Ecto neural progenitor cell (in vitro differentiated cells): ENCODE measurements around the gene FBP2.

Experiments used
- DNase-seq: peaks from one replicate; pipeline ENCODE4 v3.0.0-alpha.2; 2018; ENCODE audit warnings: low spot score

Gene FBP2

DNA sequence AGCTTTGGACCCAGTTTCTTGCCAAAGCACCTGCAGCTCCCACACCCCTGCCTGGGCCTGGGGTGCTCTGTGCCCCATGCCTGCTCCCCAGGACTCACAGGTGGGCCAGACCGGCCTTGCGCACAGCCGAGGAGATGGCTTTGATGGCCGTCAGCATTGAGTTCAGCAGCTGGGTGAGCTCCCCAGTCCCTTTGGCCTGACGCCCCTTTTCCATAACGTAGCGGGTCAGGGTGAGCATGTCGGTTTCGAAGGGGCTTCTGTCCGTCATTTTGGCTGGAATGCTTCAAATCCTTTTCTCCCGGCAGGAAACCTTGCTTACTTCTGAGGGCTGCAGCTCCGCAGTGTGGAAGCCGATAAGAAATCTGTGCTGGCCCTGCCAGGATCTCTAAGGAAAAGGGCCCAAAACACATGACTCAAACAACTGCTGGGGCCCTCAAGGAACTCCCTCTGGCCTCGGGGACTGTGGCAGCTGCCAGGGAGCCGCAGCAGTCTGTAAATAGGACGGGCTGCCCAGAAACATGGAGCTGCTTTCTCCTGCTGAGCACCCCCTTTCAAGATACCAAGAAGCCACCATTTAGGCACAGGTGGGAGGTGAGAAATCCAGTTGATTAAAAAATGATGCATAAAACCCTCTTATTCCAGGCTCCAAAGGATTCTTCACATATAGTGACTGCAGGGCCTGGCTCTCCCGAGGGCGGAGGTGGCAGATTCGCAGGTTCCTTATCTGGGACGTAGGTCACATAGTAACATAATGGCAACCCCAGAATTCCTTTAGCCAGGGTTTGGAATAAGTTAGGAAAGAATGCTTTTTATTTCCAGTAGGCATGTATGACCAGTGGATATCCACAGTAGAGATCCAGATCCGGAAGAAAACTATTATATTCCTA lies at the start of gene FBP2:
TSS of gene FBP2 (minus strand) at position 366 of the 887 bp plus-strand sequence. CDS start at position 268, 98 bp downstream.
- peak; percentile 40 for DNase-seq

- no peak for DNase-seq
Observed at GRCh38 chr9:94643176-94643575, 49.6 kb upstream of the FBP2 start.

- no peak for DNase-seq
Observed at GRCh38 chr9:94642501-94642900, 48.9 kb upstream of the FBP2 start.

- DNase-seq: no peak
Observed at GRCh38 chr9:94639999-94640376, 46.4 kb upstream of the FBP2 start.

DNA sequence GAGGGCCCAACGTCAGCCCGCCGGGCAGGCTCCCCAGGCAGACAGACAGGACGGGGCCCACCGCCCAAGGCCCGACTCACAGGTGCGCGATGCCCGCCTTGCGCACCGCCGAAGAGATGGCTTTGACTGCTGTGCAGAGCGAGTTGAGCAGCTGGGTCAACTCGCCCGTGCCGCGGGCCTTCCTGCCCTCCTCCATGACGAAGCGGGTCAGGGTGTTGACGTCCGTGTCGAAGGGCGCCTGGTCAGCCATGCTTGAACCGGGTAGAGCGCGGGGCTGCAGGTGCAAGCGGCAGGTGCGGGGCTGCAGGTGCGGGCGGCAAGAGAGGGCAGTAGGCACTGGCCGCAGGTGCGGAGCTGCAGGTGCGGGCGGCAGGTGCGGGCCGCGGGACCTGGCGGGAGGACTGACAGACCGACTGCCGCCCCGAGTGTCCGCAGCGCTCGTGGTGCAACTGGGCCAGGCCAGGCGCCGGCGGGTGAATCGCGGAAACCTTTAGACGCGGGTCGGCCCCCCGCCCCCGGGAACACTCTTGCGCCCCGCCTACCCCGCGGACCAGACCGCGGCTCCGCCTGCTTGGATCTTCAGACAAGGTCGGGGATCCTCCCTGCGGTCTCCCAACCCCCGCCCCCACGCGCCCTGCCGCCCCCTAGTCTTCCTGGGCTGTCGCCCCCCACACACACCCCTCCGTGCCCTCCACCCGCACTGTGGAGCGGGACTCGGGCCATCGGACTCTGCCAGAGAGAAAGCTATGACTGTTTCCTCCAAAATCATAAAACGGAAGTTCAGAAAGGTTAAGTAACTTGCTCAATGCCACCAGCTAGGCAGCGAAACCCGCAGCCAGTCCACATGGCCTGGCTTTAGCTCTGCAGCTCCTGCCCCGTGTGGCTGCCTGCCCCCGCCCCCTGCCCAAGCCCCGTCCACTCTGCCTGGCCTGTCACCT lies 45.7 kb upstream of the FBP2 start, which contains the start of gene FBP1:
TSS of gene FBP1 (minus strand) at position 458 of the 938 bp plus-strand sequence. CDS start at position 250, 208 bp downstream.
- peak; percentile 69 for DNase-seq

- no peak for DNase-seq
Observed at GRCh38 chr9:94638335-94639060, 44.9 kb upstream of the FBP2 start.

DNA sequence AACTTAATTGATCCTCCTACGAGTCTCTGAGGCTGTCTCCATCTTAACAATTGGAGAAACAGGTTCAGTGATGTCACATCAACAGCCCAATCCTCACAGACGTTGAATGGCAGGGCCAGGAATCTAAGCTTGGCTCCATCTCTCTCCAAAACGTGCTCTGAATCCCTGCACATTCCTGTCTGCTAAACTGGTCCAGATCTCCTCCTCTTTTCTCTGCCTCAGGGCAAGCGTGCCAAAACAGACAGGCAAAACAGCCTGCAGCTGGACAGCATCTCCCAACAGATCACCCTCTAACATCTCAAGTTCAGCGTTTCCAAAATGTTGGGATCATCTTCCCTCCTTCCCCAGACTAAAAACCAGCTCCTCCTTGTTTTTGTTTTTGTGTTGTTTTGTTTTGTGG lies 39.1 kb upstream of the FBP2 start:
- no peak for DNase-seq

DNA sequence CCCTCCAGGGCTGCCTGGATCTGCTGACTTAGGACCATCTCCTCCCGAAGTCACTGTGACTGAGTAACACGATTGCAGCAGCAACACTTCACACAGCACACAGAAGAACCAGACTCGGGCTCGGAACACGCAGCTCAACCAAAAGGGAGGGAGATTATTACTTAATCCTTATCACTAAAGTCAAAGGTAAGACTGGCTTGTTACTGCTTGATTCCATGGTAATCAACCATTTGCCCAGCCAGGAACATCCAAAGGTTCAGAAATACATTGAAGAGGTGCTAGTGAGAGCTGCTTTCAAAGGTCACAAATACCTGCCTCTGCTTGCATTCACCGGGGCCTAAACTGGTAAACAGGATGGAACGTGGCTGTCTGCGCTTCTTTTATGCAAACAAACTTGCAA lies 38.0 kb upstream of the FBP2 start:
- DNase-seq: no peak

- DNase-seq: no peak
Observed at GRCh38 chr9:94630833-94631232, 37.2 kb upstream of the FBP2 start.

DNA sequence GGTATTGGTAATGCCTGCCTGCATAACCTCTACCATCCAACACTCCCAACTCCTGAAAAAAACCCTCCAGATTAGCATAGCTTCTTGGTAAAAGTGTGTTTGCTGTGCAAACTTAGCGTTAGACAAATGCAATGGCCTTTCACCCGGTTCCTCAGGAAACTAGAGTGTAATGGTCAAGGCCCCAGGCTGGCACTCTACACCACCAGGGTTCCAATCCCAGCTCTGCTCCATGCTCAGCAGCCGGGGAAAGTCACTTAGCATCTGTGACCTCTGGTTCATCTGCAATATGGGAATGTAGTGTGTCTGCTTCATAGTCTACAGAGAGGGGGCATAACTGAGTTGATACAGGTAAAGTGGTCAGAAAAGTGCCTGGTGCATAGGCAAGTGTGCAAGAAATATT lies 36.7 kb upstream of the FBP2 start:
- no peak for DNase-seq

DNA sequence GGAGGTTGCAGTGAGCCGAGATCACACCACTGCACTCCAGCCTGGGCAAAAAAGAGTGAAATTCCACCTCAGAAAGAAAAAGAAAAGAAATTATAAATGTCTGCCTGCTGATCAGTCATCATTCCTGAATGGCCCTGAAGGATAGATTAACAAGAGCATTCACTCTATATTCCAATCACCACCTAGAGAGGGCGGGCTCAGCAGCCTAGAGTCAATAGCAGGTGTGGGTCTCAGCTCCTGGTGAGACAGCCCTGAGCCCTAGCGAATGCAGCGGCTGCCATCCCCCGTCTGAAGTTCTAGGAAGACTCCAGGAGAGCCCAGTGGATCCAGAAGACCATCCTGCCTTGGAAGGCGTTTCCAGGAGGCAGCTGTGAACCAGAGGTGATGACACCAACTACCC lies 33.7 kb upstream of the FBP2 start:
- DNase-seq: no peak

- DNase-seq: no peak
Observed at GRCh38 chr9:94625835-94626234, 32.2 kb upstream of the FBP2 start.

DNA sequence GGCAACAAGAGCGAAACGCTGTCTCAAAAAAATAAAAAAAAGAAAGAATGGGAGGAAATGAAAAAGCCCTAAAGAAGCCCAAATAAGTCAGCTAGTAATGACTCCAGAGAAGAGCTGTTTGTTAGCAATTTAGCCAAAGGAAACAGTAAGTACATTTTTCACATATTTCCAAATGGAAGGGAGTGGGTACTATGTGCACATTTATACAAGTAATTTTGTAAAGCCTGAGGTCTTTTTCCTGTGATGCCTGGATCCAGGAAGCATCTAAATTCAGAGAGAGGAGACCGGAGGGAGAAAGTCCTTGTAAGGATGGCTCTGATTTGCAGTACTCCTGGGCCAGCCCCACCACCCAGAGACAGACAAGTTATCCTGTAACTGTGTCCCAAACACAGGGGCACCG lies 31.0 kb upstream of the FBP2 start:
- DNase-seq: no peak

DNA sequence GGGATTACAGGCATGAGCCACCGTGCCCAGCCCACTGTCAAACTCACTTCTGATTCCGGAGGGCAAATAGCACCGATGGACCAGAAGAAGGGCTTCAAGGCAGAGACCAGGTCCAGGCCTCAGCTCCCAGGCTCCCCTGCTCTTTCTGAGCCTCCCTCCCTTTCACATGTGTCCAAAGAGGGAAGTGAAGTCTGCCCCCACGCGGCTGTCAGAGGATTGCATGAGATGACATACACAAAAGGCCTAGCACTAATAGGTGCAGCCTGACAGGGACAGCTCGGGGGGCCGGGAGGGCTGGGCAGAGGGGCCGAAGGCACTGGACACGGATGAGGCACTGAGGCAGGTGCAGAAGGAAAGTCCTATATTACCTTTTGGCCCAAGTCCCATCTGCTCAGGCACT lies 29.6 kb upstream of the FBP2 start:
- DNase-seq: peak; percentile 75

DNA sequence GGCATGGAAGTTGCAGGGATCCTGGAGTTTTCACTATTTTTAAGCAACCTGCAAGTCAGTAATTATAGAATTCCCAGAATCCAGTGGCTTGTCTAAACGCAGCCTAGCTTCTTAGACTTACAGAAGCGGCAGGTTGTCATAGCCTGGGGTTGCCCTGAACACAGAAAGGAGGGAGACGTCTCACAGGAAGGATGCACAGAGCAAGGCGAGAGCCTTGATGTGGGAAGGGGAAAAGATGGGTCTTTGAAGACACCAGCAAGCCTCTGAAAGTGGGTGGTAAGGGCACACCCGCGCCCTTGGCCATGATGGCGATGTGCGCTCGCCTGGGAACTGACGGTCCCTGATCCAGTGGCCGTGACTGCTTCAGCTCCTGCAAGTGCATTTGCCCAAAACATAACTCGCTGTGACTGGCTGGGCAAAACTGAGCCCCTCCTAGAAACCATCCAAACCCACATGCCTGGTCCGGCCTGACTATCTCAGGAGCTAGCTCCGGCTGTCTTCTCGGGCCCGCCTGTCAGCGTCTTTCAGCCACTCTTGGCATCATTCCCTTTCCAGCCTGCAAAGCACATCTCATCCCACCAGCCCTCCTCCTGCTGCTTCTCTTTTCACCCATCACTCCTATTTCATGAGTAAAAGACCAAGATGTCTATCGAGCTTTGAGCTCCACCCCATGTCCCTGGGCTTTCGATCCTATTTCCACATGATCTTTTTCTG lies 28.6 kb upstream of the FBP2 start:
- no peak for DNase-seq

DNA sequence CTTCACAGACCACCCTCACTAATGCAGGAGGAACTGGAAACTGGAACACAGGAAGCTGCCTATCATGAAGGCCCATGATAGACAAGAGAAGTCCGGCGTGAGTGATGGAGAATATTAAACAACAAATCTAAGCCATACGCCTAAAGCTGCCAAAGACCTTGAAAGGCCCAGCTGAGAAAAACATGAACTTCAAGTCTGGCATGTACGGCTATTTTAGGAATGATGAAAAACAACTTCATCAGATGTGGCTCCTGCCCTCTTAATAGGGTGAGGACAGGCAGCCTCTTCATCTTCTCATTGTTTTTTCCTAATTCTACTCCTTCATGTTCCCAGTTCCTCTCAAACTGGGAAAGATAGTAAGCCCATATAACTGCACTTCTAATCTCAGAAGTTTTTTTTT lies 25.4 kb upstream of the FBP2 start:
- DNase-seq: no peak

DNA sequence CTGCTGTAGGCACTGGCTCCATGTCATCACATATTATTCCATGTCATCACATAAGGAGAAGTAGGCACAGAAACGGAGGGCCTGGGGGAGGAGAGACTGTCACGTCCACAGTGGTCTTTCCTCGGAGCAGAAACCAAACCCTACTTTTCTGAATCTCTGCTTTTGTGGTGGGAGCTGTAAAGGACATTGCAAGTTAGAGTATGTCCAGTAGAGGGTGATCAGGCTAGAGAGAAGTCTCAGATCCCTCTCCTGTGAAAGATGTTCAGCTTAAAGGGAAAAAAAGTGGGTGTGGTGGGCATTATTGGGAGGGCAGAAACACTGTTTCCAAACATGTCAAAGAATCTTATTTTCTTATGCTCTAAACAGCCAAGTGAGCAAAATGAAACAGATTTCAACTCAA lies 19.4 kb upstream of the FBP2 start:
- no peak for DNase-seq

- DNase-seq: no peak
Observed at GRCh38 chr9:94612071-94612470, 18.4 kb upstream of the FBP2 start.

GRCh38 chr9:94611638-94612068 lies 18.0 kb upstream of the FBP2 start:
- no peak for DNase-seq

- DNase-seq: no peak
Observed at GRCh38 chr9:94610181-94610606, 16.6 kb upstream of the FBP2 start.

GRCh38 chr9:94607423-94607691 lies 13.7 kb upstream of the FBP2 start:
- no peak for DNase-seq
